Skin epidermis (tissue), 12 donors: ENCODE results near the gene PCGF3.
"Not testable (repeated sequence)": the region's sequence is repeated elsewhere in the genome, so short reads cannot be mapped to it uniquely, and the experiment has no call there.

Source experiments
- H3K27ac ChIP-seq, 21 experiments: fragments of 200-600 bp; sonication (generic) in 11 of 21; one replicate each; pipeline ENCODE4 v1.5.0; 2020; ENCODE audit warnings: mild to moderate bottlenecking in 3 of 21, inconsistent platforms in 2 of 21, moderate library complexity in 2 of 21
- H3K4me3 ChIP-seq, 7 experiments: fragments of 200-600 bp; sonication (generic) in 2 of 7; one replicate each; pipeline ENCODE4 v1.5.0; 2020; ENCODE audit warnings: inconsistent platforms in 2 of 7, mild to moderate bottlenecking in 2 of 7, moderate library complexity in 1 of 7

Gene PCGF3

DNA sequence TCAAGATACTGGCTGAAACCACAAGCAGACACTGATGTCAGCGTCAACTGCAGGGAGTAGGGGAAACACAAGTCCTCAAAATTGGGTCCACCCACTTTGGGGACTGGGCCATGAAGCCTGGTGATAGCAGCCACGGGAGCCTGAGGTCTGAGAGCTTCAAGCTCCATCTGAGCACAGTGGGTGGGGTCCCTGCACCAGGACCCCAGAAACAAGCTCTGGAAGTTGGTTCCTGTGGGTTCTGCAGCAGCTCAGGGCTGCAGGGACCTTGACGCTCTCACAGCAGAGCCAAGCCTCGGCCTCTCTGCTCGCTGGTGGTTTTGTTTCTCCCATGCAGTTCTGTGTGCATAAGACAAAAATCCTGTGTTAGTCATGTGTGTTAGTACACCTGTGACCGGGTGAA is 65.8 kb downstream of the PCGF3 start:
- H3K27ac ChIP-seq = peak overlapping the region in 3 of 21 experiments; percentile 9 to 17 (median 13)
- H3K4me3 ChIP-seq = no peak overlapping the region

DNA sequence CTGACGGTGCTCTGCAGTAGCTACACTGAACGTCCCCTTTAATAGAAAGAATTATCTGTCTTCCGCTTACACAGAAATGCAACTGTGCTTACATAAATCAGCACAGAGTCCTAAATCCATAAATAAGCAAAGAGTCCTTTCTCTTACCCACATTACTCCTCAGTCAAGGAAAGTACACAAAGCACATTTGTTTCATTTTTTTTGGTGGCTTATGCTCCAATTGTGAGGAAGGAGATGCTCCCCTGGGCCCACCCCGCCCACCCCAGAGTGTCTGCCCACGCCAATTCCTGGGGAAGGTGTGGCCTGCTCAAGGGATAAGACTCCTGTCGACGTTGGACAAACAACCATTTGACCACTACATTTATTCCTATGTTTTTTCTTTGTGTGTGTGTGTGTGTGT is 66.5 kb downstream of the PCGF3 start:
- Histone ChIP-seq H3K4me3 (no peak overlapping the region), H3K27ac (peak overlapping the region in 5 of 21 experiments; percentile 4 to 17 (median 9))

DNA sequence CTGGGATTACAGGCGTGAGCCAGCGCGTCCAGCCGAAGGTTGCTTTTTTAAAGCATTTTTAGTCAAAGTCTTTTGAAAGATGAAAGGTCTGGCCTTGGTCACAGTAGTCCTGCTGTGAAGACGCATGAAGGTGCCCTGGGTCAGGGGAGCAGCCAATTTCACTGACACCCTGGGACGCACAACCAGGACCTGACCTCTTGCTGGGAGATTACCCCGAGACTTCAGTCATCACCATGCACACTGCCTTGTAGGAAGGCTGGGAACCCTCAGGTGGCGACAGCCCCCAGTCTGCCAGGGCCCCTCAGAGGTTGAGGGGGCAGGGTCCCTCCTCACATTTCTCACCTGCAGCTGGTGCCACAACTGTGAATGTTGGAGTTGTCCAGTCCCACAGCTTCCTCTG is 67.1 kb downstream of the PCGF3 start:
- Histone ChIP-seq H3K27ac (peak overlapping the region in 2 of 21 experiments; percentile 4 to 12), H3K4me3 (no peak overlapping the region)

- peak overlapping the region in 2 of 21 experiments; percentile 12 to 30 for H3K27ac ChIP-seq
- H3K4me3 ChIP-seq = no peak overlapping the region
Measured at GRCh38 chr4:773214-773613, 67.6 kb downstream of the PCGF3 start.

DNA sequence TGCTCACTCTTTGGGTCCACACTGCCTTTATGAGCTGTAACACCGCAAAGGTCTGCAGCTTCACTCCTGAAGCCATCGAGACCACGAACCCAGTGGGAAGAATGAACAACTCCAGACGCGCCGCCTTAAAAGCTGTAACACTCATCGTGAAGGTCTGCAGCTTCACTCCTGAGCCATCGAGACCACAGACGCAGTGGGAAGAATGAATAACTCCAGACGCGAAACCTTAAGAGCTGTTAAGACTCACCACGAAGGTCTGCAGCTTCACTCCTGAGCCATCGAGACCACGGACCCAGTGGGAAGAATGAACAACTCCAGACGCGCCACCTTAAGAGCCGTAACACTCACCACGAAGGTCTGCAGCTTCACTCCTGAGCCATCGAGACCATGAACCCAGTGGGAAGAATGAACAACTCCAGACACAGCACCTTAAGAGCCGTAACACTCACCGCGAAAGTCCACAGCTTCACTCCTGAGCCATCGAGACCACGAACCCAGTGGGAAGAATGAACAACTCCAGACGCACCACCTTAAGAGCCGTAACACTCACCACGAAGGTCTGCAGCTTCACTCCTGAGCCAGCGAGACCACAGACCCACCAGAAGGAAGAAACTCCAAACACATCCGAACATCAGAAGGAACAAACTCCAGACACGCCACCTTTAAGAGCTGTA is 68.9 kb downstream of the PCGF3 start:
- H3K4me3 ChIP-seq, H3K27ac ChIP-seq: not testable (repeated sequence)

GRCh38 chr4:775485-775884 is 69.9 kb downstream of the PCGF3 start:
- H3K27ac ChIP-seq, H3K4me3 ChIP-seq: not testable (repeated sequence)

DNA sequence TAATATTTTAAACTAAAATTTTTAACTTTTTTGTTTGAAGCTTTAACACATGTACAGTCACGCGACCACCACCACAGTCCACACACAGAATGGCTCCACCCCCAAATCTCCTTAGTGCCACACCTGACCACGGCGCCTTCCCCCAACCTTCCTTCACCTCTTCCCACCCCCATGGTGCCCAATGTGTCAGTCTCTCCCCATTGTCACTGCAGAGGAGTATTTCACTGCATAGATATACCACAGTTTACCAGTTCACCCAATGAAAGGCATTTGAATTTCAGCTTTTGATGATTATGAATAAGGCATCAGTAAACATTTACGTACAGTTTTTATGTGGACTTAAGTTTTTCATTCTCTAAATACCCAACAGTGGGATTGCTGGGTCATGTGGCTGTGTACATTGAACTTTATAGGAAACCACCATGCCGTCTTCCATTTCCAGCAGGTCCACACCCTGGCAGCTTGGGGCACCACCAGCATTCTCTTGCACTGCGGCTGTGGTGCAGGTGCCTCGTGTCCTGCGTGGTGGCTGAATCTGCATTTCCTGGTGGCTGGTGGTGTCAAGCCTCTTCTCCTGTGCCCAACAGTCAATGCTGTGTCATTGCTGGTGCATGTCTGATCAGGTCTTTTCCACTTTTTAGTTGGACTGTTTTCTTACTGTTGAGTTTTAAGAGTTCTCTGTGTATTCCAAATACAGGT is 71.3 kb downstream of the PCGF3 start:
- Histone ChIP-seq H3K4me3 (no peak overlapping the region), H3K27ac (no peak overlapping the region)

GRCh38 chr4:777520-778262 is 72.1 kb downstream of the PCGF3 start:
- Histone ChIP-seq H3K4me3 (no peak overlapping the region), H3K27ac (no peak overlapping the region)

DNA sequence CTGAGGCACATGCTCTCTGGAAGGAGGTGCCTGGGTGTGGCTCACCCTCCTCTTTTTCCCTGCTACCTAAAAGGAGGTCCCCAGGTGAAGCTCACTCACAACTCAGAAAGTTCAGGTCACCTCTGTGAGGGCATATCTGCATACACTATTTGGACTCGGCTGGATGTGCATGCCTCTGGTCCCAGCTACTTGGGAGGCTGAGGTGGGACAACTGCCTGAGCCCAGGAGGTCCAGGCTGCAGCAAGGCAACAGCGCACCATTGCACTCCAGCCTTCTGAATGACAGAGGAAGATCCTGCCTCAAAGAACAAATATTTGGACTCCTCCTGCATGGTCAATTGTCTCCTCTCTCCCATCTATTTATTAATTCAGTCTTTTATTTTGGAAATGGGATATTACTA is 73.9 kb downstream of the PCGF3 start:
- Histone ChIP-seq H3K4me3 (no peak overlapping the region), H3K27ac (no peak overlapping the region)

DNA sequence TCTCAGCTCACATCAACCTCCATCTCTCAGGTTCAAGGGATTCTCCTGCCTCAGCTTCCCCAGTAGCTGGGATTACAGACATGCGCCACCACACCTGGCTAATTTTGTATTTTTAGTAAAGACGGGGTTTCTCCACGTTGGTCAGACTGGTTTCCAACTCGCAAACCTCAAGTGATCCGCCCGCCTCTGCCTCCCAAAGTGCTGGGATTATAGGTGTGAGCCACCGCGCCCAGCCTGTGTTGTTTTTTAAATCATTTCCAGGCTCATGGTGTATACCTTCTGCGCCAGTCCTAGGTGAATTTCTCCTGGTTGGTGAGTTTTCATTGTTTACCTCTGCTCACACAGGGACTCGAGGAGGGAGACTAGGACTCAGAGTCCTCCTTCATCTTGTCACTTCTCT is 74.6 kb downstream of the PCGF3 start:
- H3K27ac ChIP-seq = peak overlapping the region in 14 of 21 experiments; percentile 89 to 99 (median 96)
- H3K4me3 ChIP-seq = peak overlapping the region; percentile 77 to 100 (median 93)

DNA sequence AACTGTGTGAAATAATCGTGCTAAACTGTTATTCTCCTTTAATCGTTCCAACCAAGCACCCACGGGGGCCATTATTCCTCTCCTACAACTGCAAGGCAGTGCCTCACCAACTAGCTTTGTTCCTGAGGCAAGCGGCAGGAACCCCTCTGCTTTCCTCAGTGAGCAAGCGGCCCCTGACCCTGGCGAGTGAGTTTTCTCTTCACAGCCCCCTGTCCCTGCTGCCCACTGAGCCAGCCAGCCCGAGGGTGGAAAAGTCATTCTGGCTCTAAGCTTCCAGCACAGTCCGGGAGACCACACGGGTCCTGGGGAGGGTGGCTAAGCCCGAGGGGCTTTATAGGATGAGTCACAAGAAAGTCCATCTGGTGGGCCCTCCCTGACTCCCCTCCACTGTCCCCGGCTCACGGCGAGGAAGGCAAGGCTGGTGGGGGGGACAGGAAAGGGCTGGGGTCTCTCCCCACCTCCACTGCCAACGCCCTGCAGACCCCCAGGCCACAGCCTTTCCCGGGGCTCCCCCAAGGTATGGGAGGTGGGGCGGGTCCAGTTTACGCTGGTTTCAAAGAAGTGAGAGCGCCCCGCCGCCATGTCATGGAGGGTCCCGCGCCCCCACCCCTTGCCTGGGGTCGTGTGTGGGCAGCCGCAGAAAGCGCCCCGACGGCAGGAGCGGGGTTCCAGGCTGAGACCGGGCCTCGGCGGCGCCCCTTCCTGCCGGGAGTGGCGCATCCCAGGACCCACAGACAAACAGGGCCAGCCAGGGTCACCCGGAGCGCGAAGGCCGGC is 75.3 kb downstream of the PCGF3 start:
- Histone ChIP-seq H3K27ac (peak overlapping the region; percentile 87 to 99 (median 95)), H3K4me3 (peak overlapping the region; percentile 77 to 100 (median 93))

DNA sequence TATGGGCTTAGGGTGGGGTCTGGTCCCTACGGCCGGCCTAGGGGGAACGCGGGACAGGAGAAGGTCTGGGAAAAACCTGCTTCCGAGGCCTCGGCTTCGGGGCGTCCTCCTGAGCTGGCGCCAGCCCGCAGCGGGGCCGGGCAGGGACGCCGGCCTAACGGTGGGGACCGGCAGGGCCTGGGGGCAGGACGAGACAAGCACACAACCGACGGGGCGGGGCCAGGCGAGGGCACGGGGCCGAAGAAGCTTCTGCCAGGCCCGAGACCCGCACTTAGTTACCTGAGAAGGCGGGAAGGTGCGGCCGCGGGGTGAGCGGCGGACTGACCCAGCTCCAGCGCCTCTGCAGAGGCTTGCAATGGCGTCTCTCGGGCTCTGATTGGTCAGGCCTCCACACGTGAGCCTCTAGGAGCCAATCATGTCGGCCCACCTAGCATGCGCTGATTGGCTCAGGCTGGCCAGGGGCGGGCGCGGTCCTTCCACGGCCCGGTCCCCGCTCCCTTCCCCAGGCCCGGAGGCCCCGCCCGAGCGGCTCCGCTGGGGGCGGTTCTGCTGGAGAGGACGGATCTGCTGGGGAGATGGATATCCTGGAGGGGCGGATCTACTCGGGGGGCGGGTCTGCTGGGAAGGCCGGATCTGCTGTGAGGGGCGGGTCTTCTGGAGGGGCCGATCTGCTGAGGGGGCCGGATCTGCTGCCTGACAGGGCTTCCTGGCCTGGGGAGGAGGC is 76.0 kb downstream of the PCGF3 start:
- H3K4me3 ChIP-seq = peak overlapping the region; percentile 77 to 100 (median 93)
- peak overlapping the region; percentile 87 to 99 (median 95) for H3K27ac ChIP-seq

DNA sequence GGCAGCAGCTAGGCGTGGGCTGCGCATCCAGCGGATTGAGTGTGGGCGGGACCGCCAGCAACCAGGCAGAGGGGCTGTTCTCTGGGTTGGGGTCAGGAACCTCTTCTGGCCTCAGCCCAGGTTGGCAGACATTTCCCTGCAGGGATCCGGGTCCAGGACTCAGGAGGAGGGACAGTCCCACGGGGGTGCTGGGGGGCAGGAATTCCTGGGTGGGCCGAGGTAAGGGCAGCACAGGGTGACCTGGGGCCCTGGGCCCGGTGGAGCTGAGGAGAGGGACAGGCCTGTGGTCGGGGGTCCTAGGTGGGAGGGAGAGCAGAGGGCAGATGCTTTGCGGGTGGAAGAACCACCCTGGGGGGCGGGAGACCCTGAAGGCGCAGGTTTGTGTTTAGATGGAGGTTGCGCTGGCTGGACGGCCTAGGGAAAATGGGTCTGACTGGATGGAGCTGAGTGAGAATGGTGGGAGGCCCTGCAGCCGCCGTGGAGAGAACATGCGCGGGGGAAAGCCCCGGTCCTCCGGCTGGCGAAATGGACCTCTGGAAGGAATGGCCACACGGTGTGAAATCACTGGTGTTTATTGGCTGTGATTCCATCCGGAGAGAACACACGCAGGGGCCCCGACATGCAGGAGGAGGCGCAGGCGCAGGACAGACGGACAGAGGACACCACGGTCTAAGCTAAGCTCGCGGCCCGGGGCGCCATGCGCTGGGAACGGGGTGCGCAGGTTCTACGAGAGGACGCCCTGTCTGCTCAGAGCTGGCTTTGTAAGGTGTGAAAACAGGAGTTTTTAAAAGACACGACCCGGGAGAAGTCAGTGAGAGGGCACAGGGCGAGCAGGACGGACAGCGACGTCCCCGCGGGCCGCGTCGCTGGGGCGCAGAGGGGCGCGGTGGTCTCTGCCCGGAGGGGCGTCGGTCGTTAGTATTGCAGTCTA is 79.0 kb downstream of the PCGF3 start:
- Histone ChIP-seq H3K27ac (no peak overlapping the region), H3K4me3 (no peak overlapping the region)

GRCh38 chr4:785332-786073 is 79.9 kb downstream of the PCGF3 start:
- peak overlapping the region in 12 of 21 experiments; percentile 44 to 76 (median 72) for H3K27ac ChIP-seq

GRCh38 chr4:786074-786741 is 80.6 kb downstream of the PCGF3 start:
- peak overlapping the region; percentile 18 to 40 (median 21) for H3K4me3 ChIP-seq

More at GRCh38 chr4:785332-786073, 79.9 kb downstream of the PCGF3 start:
- H3K4me3 ChIP-seq = peak overlapping the region in 6 of 7 experiments; percentile 20 to 40 (median 24)

GRCh38 chr4:786861-787300 is 81.2 kb downstream of the PCGF3 start:
- H3K27ac ChIP-seq = peak overlapping the region in 15 of 21 experiments; percentile 13 to 76 (median 68)
- H3K4me3 ChIP-seq = peak overlapping the region in 5 of 7 experiments; percentile 20 to 40 (median 21)

More at GRCh38 chr4:786074-786741, 80.6 kb downstream of the PCGF3 start:
- H3K27ac ChIP-seq = peak overlapping the region in 17 of 21 experiments; percentile 13 to 76 (median 65)
